ENCODE measurements around the gene NSMF. TPM values are rescaled to one million over a fixed set of nuclear protein-coding genes. Genes with fewer than 3 reads are reported as not detected.
A peak's percentile ranks its signal among the peaks of the same experiment; 100 is the strongest.
"Not testable (repeated sequence)": the region's sequence is repeated elsewhere in the genome, so short reads cannot be mapped to it uniquely, and the experiment has no call there.

Gene NSMF
- total RNA-seq, 1 experiment from 2014 or later, result 96.6 TPM

GRCh38 chr9:137450539-137451222, 8.5 kb downstream of the NSMF start:
- DNase-seq (ENCODE audit: low spot score); in situ Hi-C loops (cut with HindIII; ENCODE audit: low sequenced_read_pairs): not testable (repeated sequence)

- in situ Hi-C loops (cut with HindIII; ENCODE audit: low sequenced_read_pairs), result no loop called here
- DNase-seq (ENCODE audit: low spot score), result no peak
Measured at GRCh38 chr9:137449931-137450538, 9.1 kb downstream of the NSMF start.

DNA sequence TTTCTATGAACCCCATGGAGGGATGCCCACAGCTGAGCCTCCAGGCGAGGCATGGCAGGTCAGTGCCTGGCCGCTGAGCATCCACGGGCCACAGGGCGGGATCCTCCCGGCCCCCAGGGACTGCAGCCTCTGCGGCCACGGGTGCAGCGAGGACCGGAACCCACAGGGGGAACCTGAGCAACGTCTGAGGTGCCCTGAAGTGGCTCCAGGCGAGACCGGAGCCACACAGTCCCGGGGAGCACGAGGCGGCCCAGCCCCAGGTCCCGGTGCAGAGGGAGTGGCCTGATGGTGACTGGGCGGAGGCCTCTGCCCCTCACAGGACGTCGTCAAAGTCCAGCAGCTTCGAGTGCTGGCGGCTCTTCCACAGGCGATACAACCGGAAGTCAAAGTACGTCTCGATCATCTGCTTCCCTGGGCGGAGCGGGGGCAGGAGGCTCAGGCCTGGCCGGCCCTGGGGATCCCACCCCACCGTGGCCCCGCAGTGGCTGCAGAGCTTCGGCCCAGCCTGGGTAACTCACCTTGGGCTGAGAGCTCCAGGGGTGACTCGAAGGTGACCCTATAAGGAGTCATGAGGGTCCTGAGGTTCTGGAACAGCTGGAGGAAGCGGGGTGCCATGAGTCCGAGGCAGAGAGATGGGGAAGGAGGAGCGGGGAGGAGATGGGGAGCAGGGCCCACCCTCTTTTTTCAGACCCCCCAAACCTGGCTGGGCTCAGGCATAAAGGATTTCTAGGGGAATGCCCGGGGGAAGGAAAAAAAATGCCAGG, 9.9 kb downstream of the NSMF start:
- in situ Hi-C loops (cut with HindIII; ENCODE audit: low sequenced_read_pairs), result no loop called here

GRCh38 chr9:137448602-137448962, 10.6 kb downstream of the NSMF start:
- in situ Hi-C loops (cut with HindIII; ENCODE audit: low sequenced_read_pairs), result no loop called here
- DNase-seq (ENCODE audit: low spot score), result no peak

More for the DNA sequence above, 9.9 kb downstream of the NSMF start:
- no peak for DNase-seq (ENCODE audit: low spot score)

DNA sequence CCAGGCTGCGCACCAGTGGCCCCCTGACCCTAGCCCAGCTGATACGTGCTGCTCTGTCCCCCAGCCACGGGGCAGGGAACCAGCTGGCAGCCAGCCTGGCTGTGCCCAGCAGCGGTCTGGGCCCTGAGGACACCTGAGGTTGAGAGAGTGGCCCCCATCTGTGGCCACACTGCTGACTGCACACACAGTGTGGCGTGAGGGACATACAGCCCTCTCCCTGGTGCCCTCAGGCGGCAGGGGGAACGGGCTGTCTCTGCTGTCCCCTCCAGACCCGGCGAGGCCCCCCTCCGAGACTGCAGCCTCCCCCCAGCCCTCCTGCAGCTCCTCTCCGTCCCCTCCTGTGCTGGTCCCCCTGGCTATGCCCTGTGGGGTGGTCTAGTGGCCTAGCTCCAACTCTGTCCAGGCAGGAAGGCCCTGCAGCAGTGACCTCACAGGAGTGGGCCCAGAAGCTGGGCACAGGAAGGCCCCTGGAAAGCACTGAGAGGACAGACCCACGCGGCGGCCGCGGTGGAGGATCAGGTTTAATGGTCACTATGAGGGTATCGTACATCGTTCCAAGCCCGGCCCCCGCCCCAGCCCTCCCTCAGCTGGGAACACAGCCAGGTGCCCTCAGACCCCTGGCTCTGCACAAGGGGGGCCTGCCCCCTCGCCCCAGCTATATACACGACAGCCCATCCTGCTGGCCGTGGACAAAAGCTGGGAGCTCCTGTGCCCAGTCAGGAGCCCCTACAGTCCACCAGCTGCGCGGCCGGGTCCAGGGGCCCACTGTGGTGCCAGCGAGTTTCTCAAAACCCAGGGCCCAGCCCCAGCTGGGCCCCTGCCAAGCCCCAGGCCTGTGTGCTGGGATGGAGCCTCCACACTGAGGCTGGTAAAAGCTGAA, 11.2 kb downstream of the NSMF start:
- DNase-seq (ENCODE audit: low spot score), result no peak
- in situ Hi-C loops (cut with HindIII; ENCODE audit: low sequenced_read_pairs), result no loop called here

DNA sequence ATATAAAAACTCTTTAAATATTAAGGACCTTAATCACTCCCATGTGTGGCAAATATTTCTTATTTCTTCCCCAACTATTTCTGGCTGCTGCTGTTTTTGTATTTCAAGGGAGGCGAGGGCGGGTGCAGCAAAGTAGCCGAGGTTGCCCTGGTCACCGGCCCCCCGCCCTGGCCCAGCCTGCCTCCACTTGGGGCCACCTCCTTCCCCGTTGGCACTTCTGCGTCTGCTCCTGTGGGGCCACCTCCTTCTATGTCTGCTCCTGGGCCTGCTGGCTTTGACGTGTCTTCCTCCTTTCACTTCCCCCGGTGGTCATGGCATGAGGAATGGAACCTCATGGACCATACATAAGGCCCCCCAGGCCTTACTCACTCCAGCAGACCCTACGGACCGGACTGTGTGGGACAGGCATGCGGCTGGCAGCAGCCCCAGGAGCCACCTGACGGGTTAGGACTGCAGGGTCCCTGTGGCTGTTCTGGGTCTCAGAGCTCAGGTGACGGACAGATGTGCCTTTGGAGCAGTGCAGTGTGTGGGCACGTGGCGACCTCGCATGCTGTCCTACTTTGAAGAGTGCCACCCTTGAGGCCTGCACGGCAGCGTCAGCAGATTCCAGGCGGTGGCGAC, 12.2 kb downstream of the NSMF start:
- in situ Hi-C loops (cut with HindIII; ENCODE audit: low sequenced_read_pairs), result no loop called here
- DNase-seq (ENCODE audit: low spot score), result no peak

DNA sequence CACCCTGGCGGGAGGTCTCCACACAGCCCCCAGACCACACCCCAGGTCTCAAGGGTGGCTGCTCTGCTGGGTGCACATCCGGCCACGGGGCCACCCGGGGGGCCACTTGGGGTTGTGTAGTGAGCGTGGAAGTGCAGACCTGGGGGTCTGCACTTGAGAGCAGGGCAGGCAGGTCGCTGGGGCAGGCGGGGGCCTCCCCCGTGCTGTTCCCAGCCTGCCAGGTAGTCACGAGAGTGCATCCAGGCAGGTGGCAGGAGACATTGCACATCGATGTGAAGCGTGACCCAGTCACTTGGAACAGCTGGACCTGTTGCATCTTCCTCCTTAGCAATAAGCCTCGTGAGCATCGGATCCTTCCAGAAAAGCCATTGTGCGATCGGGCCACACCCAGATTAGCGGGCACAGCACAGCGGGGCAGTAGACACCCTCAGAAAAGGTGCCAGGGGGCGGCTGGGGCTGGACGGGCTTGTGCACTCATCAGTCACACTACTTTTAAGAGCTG, 13.2 kb downstream of the NSMF start:
- DNase-seq (ENCODE audit: low spot score), result no peak
- in situ Hi-C loops (cut with HindIII; ENCODE audit: low sequenced_read_pairs), result no loop called here

- in situ Hi-C loops (cut with HindIII; ENCODE audit: low sequenced_read_pairs), result no loop called here
- DNase-seq (ENCODE audit: low spot score), result peak; percentile 69
Measured at GRCh38 chr9:137445275-137445807, 13.8 kb downstream of the NSMF start.

GRCh38 chr9:137444106-137444790, 14.9 kb downstream of the NSMF start:
- in situ Hi-C loops (cut with HindIII; ENCODE audit: low sequenced_read_pairs), result no loop called here
- no peak for DNase-seq (ENCODE audit: low spot score)

- in situ Hi-C loops (cut with HindIII; ENCODE audit: low sequenced_read_pairs), result no loop called here
- DNase-seq (ENCODE audit: low spot score), result no peak
Measured at GRCh38 chr9:137441935-137442321, 17.2 kb downstream of the NSMF start.

GRCh38 chr9:137441289-137441934, 17.7 kb downstream of the NSMF start, which contains the start of gene ENTPD8:
TSS of gene ENTPD8 (minus strand) at chr9:137441357. CDS start at chr9:137438285, 3,072 bp downstream.
- no peak for DNase-seq (ENCODE audit: low spot score)
- in situ Hi-C loops (cut with HindIII; ENCODE audit: low sequenced_read_pairs), result no loop called here

DNA sequence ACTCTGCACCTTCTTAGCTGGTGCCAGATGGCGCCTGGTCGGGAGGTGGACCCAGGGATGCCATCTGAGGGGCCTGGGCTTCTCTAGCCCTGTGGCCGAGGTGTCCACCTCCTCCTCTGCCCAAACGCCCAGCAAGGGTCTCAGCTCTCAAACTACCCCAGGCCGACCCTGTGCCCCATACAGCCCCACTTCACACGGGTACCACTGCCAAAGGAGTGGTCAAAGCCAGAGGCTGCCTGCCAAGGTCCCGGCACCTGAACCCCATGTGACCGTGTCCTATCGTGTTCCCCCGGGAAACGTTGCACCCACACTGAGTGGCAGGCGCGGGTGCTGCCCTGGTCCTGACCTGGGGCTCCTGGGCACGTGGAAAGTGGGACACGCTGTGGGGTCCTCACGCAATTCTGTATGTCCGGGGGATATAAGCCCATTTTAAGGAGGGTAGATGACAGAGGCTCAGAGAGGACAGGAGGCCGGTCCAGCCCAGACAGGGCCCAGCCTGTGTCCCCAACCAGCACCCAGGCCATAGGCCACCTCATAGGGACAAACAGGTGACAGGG, 19.9 kb downstream of the NSMF start:
- in situ Hi-C loops (cut with HindIII; ENCODE audit: low sequenced_read_pairs), result no loop called here
- DNase-seq (ENCODE audit: low spot score), result no peak

GRCh38 chr9:137438591-137439157, 20.5 kb downstream of the NSMF start:
- in situ Hi-C loops (cut with HindIII; ENCODE audit: low sequenced_read_pairs), result no loop called here
- DNase-seq (ENCODE audit: low spot score), result no peak

DNA sequence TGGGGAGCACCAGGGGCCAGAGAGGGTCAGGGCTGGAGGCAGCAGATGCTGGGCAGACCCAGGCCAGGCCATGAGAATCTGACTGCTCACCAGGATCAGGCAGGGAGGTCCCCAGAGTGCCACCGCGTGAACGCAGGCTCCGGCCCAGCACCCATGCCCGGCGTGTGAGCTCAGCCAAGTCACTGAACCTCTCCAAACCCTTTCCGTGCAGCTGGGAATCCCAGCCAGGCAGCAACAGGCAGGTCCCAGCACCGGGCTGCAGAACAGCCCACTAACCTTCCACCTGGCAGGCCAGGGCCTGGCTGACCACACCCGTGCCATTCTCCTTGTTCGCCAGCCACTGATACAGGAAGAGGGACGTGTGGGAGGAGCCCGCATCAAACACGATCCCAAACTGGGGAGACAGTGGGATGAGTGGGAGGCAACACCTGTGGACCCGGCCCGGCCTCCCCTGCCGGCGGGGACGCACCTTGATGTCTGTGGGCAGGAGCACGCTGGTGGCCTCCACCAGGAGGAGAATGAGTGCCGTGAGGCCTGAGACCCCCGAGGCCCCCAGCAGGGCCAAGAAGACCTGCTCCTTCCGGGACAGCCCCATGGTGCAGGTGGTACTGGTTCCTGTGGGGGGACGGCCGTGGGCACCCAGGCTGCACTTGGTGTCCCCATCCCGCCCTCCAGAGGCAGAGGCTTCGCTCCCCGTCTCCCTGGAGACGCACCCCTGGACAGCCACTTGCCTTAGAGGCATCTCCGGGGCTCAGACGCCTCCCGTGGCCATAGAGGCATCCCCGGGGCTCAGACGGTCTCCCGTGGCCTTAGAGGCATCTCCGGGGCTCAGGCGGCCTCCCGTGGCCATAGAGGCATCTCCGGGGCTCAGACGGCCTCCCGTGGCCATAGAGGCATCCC, 21.2 kb downstream of the NSMF start:
- in situ Hi-C loops (cut with HindIII; ENCODE audit: low sequenced_read_pairs), result no loop called here
- DNase-seq (ENCODE audit: low spot score), result no peak

- no peak for DNase-seq (ENCODE audit: low spot score)
- in situ Hi-C loops (cut with HindIII; ENCODE audit: low sequenced_read_pairs), result no loop called here
Measured at GRCh38 chr9:137436761-137437600, 22.2 kb downstream of the NSMF start.

Measured in G401 (cell line).